ENCODE results near the gene KIF16B. TPM values are rescaled to one million over a fixed set of nuclear protein-coding genes. Genes with fewer than 3 reads are reported as not detected.

Gene KIF16B
- total and polyA plus RNA-seq, 2 of the 13 experiments (the other 11 are each of a cell fraction or from before 2014, with no cell fraction given) = 6.9 to 18.0 TPM

DNA sequence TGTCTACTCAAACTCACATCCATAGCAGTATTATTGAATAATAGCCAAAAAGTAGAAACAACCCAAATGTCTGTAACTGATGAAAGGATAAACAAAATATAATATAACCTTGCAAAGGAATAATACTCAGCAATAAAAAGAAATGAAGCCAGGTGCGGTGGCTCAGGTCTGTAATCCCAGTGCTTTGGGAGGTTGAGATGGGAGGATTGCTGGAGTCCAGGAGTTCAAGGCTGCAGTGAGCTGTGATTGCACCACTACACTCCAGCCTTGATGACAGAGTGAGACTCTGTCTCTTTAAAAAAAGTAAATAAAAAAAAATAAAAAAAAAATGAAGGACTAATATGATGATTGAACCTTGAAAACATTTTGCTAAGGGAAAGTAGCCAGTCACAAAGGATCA lies 22.1 kb upstream of the KIF16B start (continued):
- TF ChIP-seq IRF2 (CRISPR knock-in tag; IDR thresholded peaks at IDR 0.05) (no peak), CEBPB (IDR thresholded peaks at IDR 0.05; ENCODE audit: borderline replicate concordance, low read depth, low read length) (peak; percentile 30; the same call in 1 of the 2 replicates), FOSL1 (CRISPR knock-in tag; IDR thresholded peaks at IDR 0.05; ENCODE audit: borderline replicate concordance) (no peak), HES4 (CRISPR knock-in tag; IDR thresholded peaks at IDR 0.05; ENCODE audit: borderline replicate concordance) (no peak), ARID4A (CRISPR knock-in tag; IDR thresholded peaks at IDR 0.05; ENCODE audit: borderline replicate concordance) (no peak), FOXA3 (CRISPR knock-in tag; IDR thresholded peaks at IDR 0.05) (no peak)
- TF ChIP-seq, protein P1, sequence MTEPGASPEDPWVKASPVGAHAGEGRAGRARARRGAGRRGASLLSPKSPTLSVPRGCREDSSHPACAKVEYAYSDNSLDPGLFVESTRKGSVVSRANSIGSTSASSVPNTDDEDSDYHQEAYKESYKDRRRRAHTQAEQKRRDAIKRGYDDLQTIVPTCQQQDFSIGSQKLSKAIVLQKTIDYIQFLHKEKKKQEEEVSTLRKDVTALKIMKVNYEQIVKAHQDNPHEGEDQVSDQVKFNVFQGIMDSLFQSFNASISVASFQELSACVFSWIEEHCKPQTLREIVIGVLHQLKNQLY (CRISPR knock-in tag; IDR thresholded peaks at IDR 0.05) = no peak
- TF ChIP-seq, protein P2, sequence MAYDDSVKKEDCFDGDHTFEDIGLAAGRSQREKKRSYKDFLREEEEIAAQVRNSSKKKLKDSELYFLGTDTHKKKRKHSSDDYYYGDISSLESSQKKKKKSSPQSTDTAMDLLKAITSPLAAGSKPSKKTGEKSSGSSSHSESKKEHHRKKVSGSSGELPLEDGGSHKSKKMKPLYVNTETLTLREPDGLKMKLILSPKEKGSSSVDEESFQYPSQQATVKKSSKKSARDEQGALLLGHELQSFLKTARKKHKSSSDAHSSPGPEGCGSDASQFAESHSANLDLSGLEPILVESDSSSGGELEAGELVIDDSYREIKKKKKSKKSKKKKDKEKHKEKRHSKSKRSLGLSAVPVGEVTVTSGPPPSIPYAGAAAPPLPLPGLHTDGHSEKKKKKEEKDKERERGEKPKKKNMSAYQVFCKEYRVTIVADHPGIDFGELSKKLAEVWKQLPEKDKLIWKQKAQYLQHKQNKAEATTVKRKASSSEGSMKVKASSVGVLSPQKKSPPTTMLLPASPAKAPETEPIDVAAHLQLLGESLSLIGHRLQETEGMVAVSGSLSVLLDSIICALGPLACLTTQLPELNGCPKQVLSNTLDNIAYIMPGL (CRISPR knock-in tag; IDR thresholded peaks at IDR 0.05; ENCODE audit: borderline replicate concordance in 1 of 2, low read depth in 1 of 2) = no peak
